ENCODE data around the gene HPSE2.
A peak's percentile ranks its signal among the peaks of the same experiment; 100 is the strongest.

Gene HPSE2

GRCh38 chr10:98489561-98490481 lies 745.8 kb downstream of the HPSE2 start:
- no peak for DNase-seq (ENCODE audit: low read depth)

- no peak for DNase-seq (ENCODE audit: low read depth)
These were observed 746.8 kb downstream of the HPSE2 start for GRCh38 chr10:98488669-98489430.

GRCh38 chr10:98487649-98488048 lies 748.0 kb downstream of the HPSE2 start:
- DNase-seq (ENCODE audit: low read depth), result no peak

- DNase-seq (ENCODE audit: low read depth), result no peak
These were observed 749.2 kb downstream of the HPSE2 start for GRCh38 chr10:98486421-98486820.

GRCh38 chr10:98485959-98486358 lies 749.7 kb downstream of the HPSE2 start:
- no peak for DNase-seq (ENCODE audit: low read depth)

GRCh38 chr10:98483658-98484057 lies 752.0 kb downstream of the HPSE2 start:
- DNase-seq (ENCODE audit: low read depth), result no peak

GRCh38 chr10:98482096-98482495 lies 753.6 kb downstream of the HPSE2 start:
- no peak for DNase-seq (ENCODE audit: low read depth)

- no peak for DNase-seq (ENCODE audit: low read depth)
These were observed 754.2 kb downstream of the HPSE2 start for GRCh38 chr10:98481404-98481945.

GRCh38 chr10:98478430-98479222 lies 757.0 kb downstream of the HPSE2 start:
- DNase-seq (ENCODE audit: low read depth), result no peak

GRCh38 chr10:98477861-98478260 lies 757.8 kb downstream of the HPSE2 start:
- DNase-seq (ENCODE audit: low read depth), result no peak

- no peak for DNase-seq (ENCODE audit: low read depth)
These were observed 761.0 kb downstream of the HPSE2 start for GRCh38 chr10:98474628-98475027.

- DNase-seq (ENCODE audit: low read depth), result no peak
These were observed 763.5 kb downstream of the HPSE2 start for GRCh38 chr10:98472196-98472595.

- DNase-seq (ENCODE audit: low read depth), result no peak
These were observed 764.8 kb downstream of the HPSE2 start for GRCh38 chr10:98470850-98471249.

- DNase-seq (ENCODE audit: low read depth), result no peak
These were observed 766.4 kb downstream of the HPSE2 start for GRCh38 chr10:98469001-98469931.

- DNase-seq (ENCODE audit: low read depth), result peak; percentile 43
These were observed 767.9 kb downstream of the HPSE2 start for GRCh38 chr10:98467506-98468318.

- no peak for DNase-seq (ENCODE audit: low read depth)
These were observed 768.7 kb downstream of the HPSE2 start for GRCh38 chr10:98466861-98467505.

- no peak for DNase-seq (ENCODE audit: low read depth)
These were observed 769.8 kb downstream of the HPSE2 start for GRCh38 chr10:98465866-98466265.

- no peak for DNase-seq (ENCODE audit: low read depth)
These were observed 771.5 kb downstream of the HPSE2 start for GRCh38 chr10:98463976-98464754.

- DNase-seq (ENCODE audit: low read depth), result no peak
These were observed 772.6 kb downstream of the HPSE2 start for GRCh38 chr10:98463016-98463415.
